Heart right ventricle (tissue), 16 donors: ENCODE results near the gene PIAS2. TPM values are rescaled to one million over a fixed set of nuclear protein-coding genes. Genes with fewer than 3 reads are reported as not detected.

ENCODE experiments used
- ATAC-seq, 8 donors: fragments of 200-7000 bp; cut with Tn5 transposase; one replicate each; pipeline ENCODE4 v1.9.1; 2020; ENCODE audit warnings: mild to moderate bottlenecking in 8 of 8, moderate library complexity in 8 of 8, moderate number of reproducible peaks in 1 of 8
- DNase-seq, 2 donors: peaks; one replicate each; pipeline ENCODE4 v3.0.0-alpha.2; 2020
- H3K27ac ChIP-seq, 10 donors: fragments of 200-600 bp; sonication (generic) in 2 of 10; one replicate each; pipeline versions ENCODE4 v1.5.0 to v1.8.0; 2020 to 2022; ENCODE audit warnings: mild to moderate bottlenecking in 3 of 10
- H3K27me3 ChIP-seq, 7 donors: fragments of 200-600 bp; one replicate each; pipeline ENCODE4 v1.8.0; 2021 to 2022; ENCODE audit warnings: mild to moderate bottlenecking in 2 of 7
- H3K36me3 ChIP-seq, 9 donors: fragments of 200-600 bp; sonication (generic) in 1 of 9; one replicate each; pipeline versions ENCODE4 v1.5.0 to v1.8.0; 2020 to 2022; ENCODE audit warnings: mild to moderate bottlenecking in 2 of 9
- H3K4me1 ChIP-seq, 9 donors: fragments of 200-600 bp; sonication (generic) in 1 of 9; one replicate each; pipeline versions ENCODE4 v1.5.0 to v1.8.0; 2020 to 2022; ENCODE audit warnings: mild to moderate bottlenecking in 4 of 9
- H3K4me3 ChIP-seq, 10 donors: fragments of 200-600 bp; sonication (generic) in 2 of 10; one replicate each; pipeline versions ENCODE4 v1.5.0 to v1.8.0; 2020 to 2022; ENCODE audit warnings: mild to moderate bottlenecking in 7 of 10, moderate library complexity in 2 of 10
- H3K9me3 ChIP-seq, 11 donors: fragments of 200-600 bp in 10 of 11; sonication (generic) in 2 of 11; one replicate each; pipeline versions ENCODE4 v1.5.0 to v1.8.0; 2013 to 2022; ENCODE audit warnings: mild to moderate bottlenecking in 2 of 11, control low read depth in 1 of 11, moderate library complexity in 1 of 11
- WGBS, 2 donors: extraction: QIAGEN DNeasy Blood & Tissue Kit; methylation state at CpG; one replicate each; pipeline ENCODE4 v1.1.7; 2013; ENCODE audit warnings: inconsistent platforms in 1 of 2; 5-methylcytosine and 5-hydroxymethylcytosine counted together
- intact Hi-C, 10 donors: fragments of 100-400 bp; cut with DNase I; formaldehyde crosslinking; loops; one replicate each; pipeline versions ENCODE4 v1.11.1 to v1.14.2; 2022
- polyA plus RNA-seq, 2 donors: library from polyadenylated mRNA; stranded (reverse); fragments of 200-250 nt; gene quantifications; one replicate each; pipeline ENCODE4 v1.2.3, GENCODE V29; 2013
- total RNA-seq, 10 donors: library from RNA; stranded (reverse); fragmentation: NEBNext Ultra II Directional in 3 of 10; extraction: Animal tissue kit (Norgen Biotek cat#: 25700) in 3 of 10; gene quantifications; one replicate each; pipeline versions ENCODE4 v1.2.1 to v1.2.4, GENCODE V29; 2021 to 2023
- TF ChIP-seq, protein P1 (sequence below), 9 donors: fragments of 200-600 bp; sonication (generic) in 2 of 9; IDR thresholded peaks; one replicate each; pipeline versions ENCODE4 v1.5.0 to v1.8.0; 2021 to 2022; ENCODE audit warnings: antibody characterized with exemption in 9 of 9, mild to moderate bottlenecking in 5 of 9, moderate library complexity in 1 of 9
- donor health status: Arrhythmogenic right ventricular cardiomyopathy.
- donor health status: ischemic (EF 13 %, LVEDD 7.1; RV severe dilation, severe dysfunction).
- donor health status: healthy with polysubstance abuse.
- donor health status: DM: no; HTN: yes; CAD: no.
- donor health status: DM: no; HTN: no; CAD: no.
- donor health status: ischemic (EF 25% LVEDD 6.9; RV normal size, moderate dysfunction).
- donor health status: ischemic (EF 25% LVEDD 5.7; RV mildly dilated, moderate dysfunction).
- donor health status: healthy.
- donor health status: DM: yes; HTN: yes; CAD: no.
- donor health status: Ischemic cardiomyopathy.
- donor health status: ischemic (EF 35%, LVEDD 5.7; RV mildly dilated, moderate dysfunction).
- donor health status: nonischemic (EF 11% LVEDD 7.7; RV severe dilation, severe dysfunction).
- donor health status: DM: yes; HTN: yes; CAD: no.
- donor health status: PGD.
- donor health status: ischemic (EF 29% LVEDD 5.4; RV normal size, mild dysfunction).
- donor health status: nonischemic (EF 23%, LVEDD 6.1; RV moderate dilation, normal function).

PIAS2 gene
- total and polyA plus RNA-seq, 12 donors: 3.4 to 39.2 (median 32.8) TPM

DNA sequence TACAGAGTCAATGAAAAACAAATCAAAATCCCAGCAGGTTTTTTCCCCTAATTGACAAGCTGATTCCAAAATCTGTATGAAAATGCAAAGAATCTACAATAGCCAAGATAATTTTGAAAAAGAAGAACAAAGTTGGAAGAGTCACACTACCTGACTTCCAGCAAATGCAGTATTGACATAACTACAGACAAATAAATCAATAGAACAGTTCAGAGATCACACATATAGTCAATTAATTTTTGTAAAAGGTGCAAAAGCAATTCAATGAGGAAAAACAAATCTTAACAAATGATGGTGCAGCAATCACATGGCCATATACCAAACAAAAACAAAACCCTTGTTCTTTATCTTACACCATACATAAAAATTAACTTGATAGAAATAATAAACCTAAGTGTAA, 85.9 kb downstream of the PIAS2 start:
- Histone ChIP-seq H3K9me3 (no peaks in the 10 kb centered on the region), H3K27me3 (no peaks in the 10 kb centered on the region), H3K27ac (no peak overlapping the region), H3K4me3 (no peak overlapping the region), H3K4me1 (no peaks in the 10 kb centered on the region), H3K36me3 (peaks cover 0 to 81% (median 10%) of the 10 kb centered on the region in 9 donors)
- TF ChIP-seq, protein P1, sequence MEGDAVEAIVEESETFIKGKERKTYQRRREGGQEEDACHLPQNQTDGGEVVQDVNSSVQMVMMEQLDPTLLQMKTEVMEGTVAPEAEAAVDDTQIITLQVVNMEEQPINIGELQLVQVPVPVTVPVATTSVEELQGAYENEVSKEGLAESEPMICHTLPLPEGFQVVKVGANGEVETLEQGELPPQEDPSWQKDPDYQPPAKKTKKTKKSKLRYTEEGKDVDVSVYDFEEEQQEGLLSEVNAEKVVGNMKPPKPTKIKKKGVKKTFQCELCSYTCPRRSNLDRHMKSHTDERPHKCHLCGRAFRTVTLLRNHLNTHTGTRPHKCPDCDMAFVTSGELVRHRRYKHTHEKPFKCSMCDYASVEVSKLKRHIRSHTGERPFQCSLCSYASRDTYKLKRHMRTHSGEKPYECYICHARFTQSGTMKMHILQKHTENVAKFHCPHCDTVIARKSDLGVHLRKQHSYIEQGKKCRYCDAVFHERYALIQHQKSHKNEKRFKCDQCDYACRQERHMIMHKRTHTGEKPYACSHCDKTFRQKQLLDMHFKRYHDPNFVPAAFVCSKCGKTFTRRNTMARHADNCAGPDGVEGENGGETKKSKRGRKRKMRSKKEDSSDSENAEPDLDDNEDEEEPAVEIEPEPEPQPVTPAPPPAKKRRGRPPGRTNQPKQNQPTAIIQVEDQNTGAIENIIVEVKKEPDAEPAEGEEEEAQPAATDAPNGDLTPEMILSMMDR (IDR thresholded peaks at IDR 0.05): no peak
- intact Hi-C loops: no loop called here
- DNase-seq (no peak), ATAC-seq (no peak)

GRCh38 chr18:46830633-46831032, 86.7 kb downstream of the PIAS2 start:
- H3K4me1 ChIP-seq: no peaks in the 10 kb centered on the region
- DNase-seq (no peak), ATAC-seq (no peak)
- peaks cover 0 to 80% (median 10%) of the 10 kb centered on the region in 9 donors for H3K36me3 ChIP-seq
- no peak overlapping the region for H3K27ac ChIP-seq
- no peak overlapping the region for H3K4me3 ChIP-seq
- intact Hi-C loops: no loop called here
- TF ChIP-seq, protein P1 (IDR thresholded peaks at IDR 0.05): no peak
- H3K27me3 ChIP-seq: no peaks in the 10 kb centered on the region
- H3K9me3 ChIP-seq: no peaks in the 10 kb centered on the region

GRCh38 chr18:46829947-46830346, 87.4 kb downstream of the PIAS2 start:
- H3K4me3 ChIP-seq: no peak overlapping the region
- TF ChIP-seq, protein P1 (IDR thresholded peaks at IDR 0.05): peak in 2 of 9 donors; percentile 14 to 18
- H3K4me1 ChIP-seq: no peaks in the 10 kb centered on the region
- DNase-seq (no peak), ATAC-seq (no peak)
- no peak overlapping the region for H3K27ac ChIP-seq
- H3K27me3 ChIP-seq: no peaks in the 10 kb centered on the region
- H3K36me3 ChIP-seq: peaks cover 0 to 79% (median 10%) of the 10 kb centered on the region in 9 donors
- 92 to 95% methylated on average over 1 of the region's 1 CpG for WGBS, 2 donors
- intact Hi-C loops: no loop called here
- no peaks in the 10 kb centered on the region for H3K9me3 ChIP-seq

DNA sequence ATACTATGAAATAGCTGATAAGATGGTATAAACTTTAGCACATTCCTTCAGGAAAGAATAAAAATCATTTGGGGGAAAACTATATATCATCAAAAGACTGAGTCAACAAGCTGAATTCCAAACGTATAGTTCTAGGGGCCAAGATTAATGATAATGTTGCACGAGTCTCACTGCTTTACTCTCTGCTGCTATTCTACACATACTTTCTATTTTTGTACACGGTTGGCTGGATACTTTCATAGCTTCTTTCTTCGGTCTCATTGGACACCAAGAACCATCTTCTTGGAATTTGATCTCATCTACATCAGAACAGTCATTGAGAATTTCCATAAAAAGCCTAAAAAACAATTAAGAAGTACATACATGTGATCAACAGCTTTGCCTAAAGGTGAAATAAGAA, 87.8 kb downstream of the PIAS2 start:
- WGBS, 2 donors: 48 to 69% methylated on average over 4 of the region's 4 CpGs
- ATAC-seq (no peak), DNase-seq (no peak)
- intact Hi-C loops: no loop called here
- TF ChIP-seq, protein P1 (IDR thresholded peaks at IDR 0.05): no peak
- H3K9me3 ChIP-seq: no peaks in the 10 kb centered on the region
- no peak overlapping the region for H3K27ac ChIP-seq
- H3K27me3 ChIP-seq: no peaks in the 10 kb centered on the region
- peaks cover 0 to 75% (median 10%) of the 10 kb centered on the region in 9 donors for H3K36me3 ChIP-seq
- no peaks in the 10 kb centered on the region for H3K4me1 ChIP-seq
- H3K4me3 ChIP-seq: no peak overlapping the region
